ENCODE data around the gene ICA1.

ICA1 gene

GRCh38 chr7:8168336-8168735 lies 93.6 kb downstream of the ICA1 start:
- H3K4me3 ChIP-seq: no peak overlapping the region
- DNase-seq (ENCODE audit: low read depth, low spot score): no peak
- H3K9me3 ChIP-seq (ENCODE audit: low read depth, low read length): no peaks in the 10 kb centered on the region
- TF ChIP-seq FOXP2 (optimal IDR thresholded peaks at IDR 0.05; ENCODE audit: control extremely low read depth, extremely low read length, insufficient read depth): no peak
- no peak for TF ChIP-seq EZH2 (IDR thresholded peaks at IDR 0.05)
- TF ChIP-seq POLR2AphosphoS5 (IDR thresholded peaks at IDR 0.05; ENCODE audit: borderline replicate concordance, low read depth, low read length): no peak
- H3K36me3 ChIP-seq (ENCODE audit: insufficient read depth, low read length): no peaks in the 10 kb centered on the region
- no peak overlapping the region for H3K27ac ChIP-seq
- no peak overlapping the region for H3K9ac ChIP-seq (ENCODE audit: insufficient read length)

GRCh38 chr7:8165150-8165549 lies 96.8 kb downstream of the ICA1 start:
- no peak for DNase-seq (ENCODE audit: low read depth, low spot score)
- H3K9ac ChIP-seq (ENCODE audit: insufficient read length): no peak overlapping the region
- H3K9me3 ChIP-seq (ENCODE audit: low read depth, low read length): no peaks in the 10 kb centered on the region
- H3K4me3 ChIP-seq: no peak overlapping the region
- no peak overlapping the region for H3K27ac ChIP-seq
- TF ChIP-seq POLR2AphosphoS5 (IDR thresholded peaks at IDR 0.05; ENCODE audit: borderline replicate concordance, low read depth, low read length) (no peak), EZH2 (IDR thresholded peaks at IDR 0.05) (no peak), FOXP2 (optimal IDR thresholded peaks at IDR 0.05; ENCODE audit: control extremely low read depth, extremely low read length, insufficient read depth) (no peak)
- no peaks in the 10 kb centered on the region for H3K36me3 ChIP-seq (ENCODE audit: insufficient read depth, low read length)

- no peak for DNase-seq (ENCODE audit: low read depth, low spot score)
- H3K4me3 ChIP-seq: no peak overlapping the region
- no peak overlapping the region for H3K9ac ChIP-seq (ENCODE audit: insufficient read length)
- no peaks in the 10 kb centered on the region for H3K36me3 ChIP-seq (ENCODE audit: insufficient read depth, low read length)
- no peak overlapping the region for H3K27ac ChIP-seq
- TF ChIP-seq EZH2 (IDR thresholded peaks at IDR 0.05) (no peak), POLR2AphosphoS5 (IDR thresholded peaks at IDR 0.05; ENCODE audit: borderline replicate concordance, low read depth, low read length) (no peak), FOXP2 (optimal IDR thresholded peaks at IDR 0.05; ENCODE audit: control extremely low read depth, extremely low read length, insufficient read depth) (no peak)
- H3K9me3 ChIP-seq (ENCODE audit: low read depth, low read length): no peaks in the 10 kb centered on the region
Measured at GRCh38 chr7:8162181-8162580, 99.8 kb downstream of the ICA1 start.

DNA sequence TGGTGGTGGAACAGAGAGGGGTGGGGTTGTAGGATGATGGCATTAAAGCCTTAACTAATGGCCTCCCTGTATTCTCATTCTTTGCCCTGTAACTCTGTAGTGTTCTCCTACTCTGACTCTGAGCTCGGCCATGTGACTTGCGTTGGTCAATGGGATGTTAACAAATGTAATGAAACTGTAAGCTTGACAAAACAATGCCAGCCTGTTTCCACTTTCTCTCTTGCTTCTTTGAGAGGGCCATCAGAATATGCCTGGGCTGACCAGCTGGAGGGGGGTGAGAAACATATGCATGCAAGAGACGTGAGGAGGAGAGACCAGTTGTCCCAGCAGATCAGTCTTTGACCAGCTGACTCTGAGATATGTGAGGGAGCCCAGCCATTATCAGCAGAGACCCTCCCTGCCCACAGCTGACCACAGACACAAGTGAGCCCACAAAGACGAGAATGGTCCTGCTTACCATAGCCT lies 100.6 kb downstream of the ICA1 start:
- TF ChIP-seq EZH2 (IDR thresholded peaks at IDR 0.05): no peak
- TF ChIP-seq POLR2AphosphoS5 (IDR thresholded peaks at IDR 0.05; ENCODE audit: borderline replicate concordance, low read depth, low read length): no peak
- no peaks in the 10 kb centered on the region for H3K36me3 ChIP-seq (ENCODE audit: insufficient read depth, low read length)
- H3K27ac ChIP-seq: no peak overlapping the region
- H3K9ac ChIP-seq (ENCODE audit: insufficient read length): no peak overlapping the region
- H3K4me3 ChIP-seq: no peak overlapping the region
- H3K9me3 ChIP-seq (ENCODE audit: low read depth, low read length): no peaks in the 10 kb centered on the region
- no peak for DNase-seq (ENCODE audit: low read depth, low spot score)

GRCh38 chr7:8160779-8161345 lies 101.1 kb downstream of the ICA1 start:
- no peaks in the 10 kb centered on the region for H3K36me3 ChIP-seq (ENCODE audit: insufficient read depth, low read length)
- no peak overlapping the region for H3K4me3 ChIP-seq
- no peak overlapping the region for H3K27ac ChIP-seq
- no peak for DNase-seq (ENCODE audit: low read depth, low spot score)
- no peak overlapping the region for H3K9ac ChIP-seq (ENCODE audit: insufficient read length)
- TF ChIP-seq POLR2AphosphoS5 (IDR thresholded peaks at IDR 0.05; ENCODE audit: borderline replicate concordance, low read depth, low read length): no peak
- TF ChIP-seq FOXP2 (optimal IDR thresholded peaks at IDR 0.05; ENCODE audit: control extremely low read depth, extremely low read length, insufficient read depth): no peak
- no peak for TF ChIP-seq EZH2 (IDR thresholded peaks at IDR 0.05)
- H3K9me3 ChIP-seq (ENCODE audit: low read depth, low read length): no peaks in the 10 kb centered on the region

DNA sequence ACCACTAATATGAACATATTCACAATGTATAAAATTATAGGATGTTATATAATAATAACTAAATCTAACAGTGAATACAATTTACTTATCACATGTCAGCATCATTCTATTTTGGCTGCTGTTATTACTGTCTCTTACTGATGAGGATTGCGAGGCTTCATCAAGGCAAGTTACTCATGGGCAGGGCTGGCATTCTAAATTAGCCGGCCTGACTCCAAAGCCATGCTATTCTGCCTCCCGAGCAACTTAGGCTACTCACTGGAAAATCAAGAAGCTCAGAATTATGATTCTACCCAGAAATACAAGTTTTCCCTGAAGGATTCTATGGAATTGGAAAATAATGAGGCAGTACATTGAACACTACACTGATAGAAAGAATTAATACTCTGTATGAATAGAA lies 101.7 kb downstream of the ICA1 start:
- no peak for TF ChIP-seq POLR2AphosphoS5 (IDR thresholded peaks at IDR 0.05; ENCODE audit: borderline replicate concordance, low read depth, low read length)
- TF ChIP-seq FOXP2 (optimal IDR thresholded peaks at IDR 0.05; ENCODE audit: control extremely low read depth, extremely low read length, insufficient read depth): no peak
- TF ChIP-seq EZH2 (IDR thresholded peaks at IDR 0.05): no peak

GRCh38 chr7:8159595-8159994 lies 102.4 kb downstream of the ICA1 start:
- Histone ChIP-seq H3K27ac (no peak overlapping the region), H3K9ac (ENCODE audit: insufficient read length) (no peak overlapping the region), H3K36me3 (ENCODE audit: insufficient read depth, low read length) (no peaks in the 10 kb centered on the region), H3K4me3 (no peak overlapping the region), H3K9me3 (ENCODE audit: low read depth, low read length) (no peaks in the 10 kb centered on the region)
- no peak for DNase-seq (ENCODE audit: low read depth, low spot score)
- TF ChIP-seq EZH2 (IDR thresholded peaks at IDR 0.05): no peak
- no peak for TF ChIP-seq FOXP2 (optimal IDR thresholded peaks at IDR 0.05; ENCODE audit: control extremely low read depth, extremely low read length, insufficient read depth)
- no peak for TF ChIP-seq POLR2AphosphoS5 (IDR thresholded peaks at IDR 0.05; ENCODE audit: borderline replicate concordance, low read depth, low read length)

More for the DNA sequence above, 101.7 kb downstream of the ICA1 start:
- DNase-seq (ENCODE audit: low read depth, low spot score): no peak
- Histone ChIP-seq H3K9me3 (ENCODE audit: low read depth, low read length) (no peaks in the 10 kb centered on the region), H3K36me3 (ENCODE audit: insufficient read depth, low read length) (no peaks in the 10 kb centered on the region), H3K27ac (no peak overlapping the region), H3K9ac (ENCODE audit: insufficient read length) (no peak overlapping the region), H3K4me3 (no peak overlapping the region)

GRCh38 chr7:8157296-8157695 lies 104.7 kb downstream of the ICA1 start:
- no peak overlapping the region for H3K9ac ChIP-seq (ENCODE audit: insufficient read length)
- no peak overlapping the region for H3K27ac ChIP-seq
- H3K36me3 ChIP-seq (ENCODE audit: insufficient read depth, low read length): no peaks in the 10 kb centered on the region
- no peak overlapping the region for H3K4me3 ChIP-seq
- no peak for DNase-seq (ENCODE audit: low read depth, low spot score)
- no peak for TF ChIP-seq POLR2AphosphoS5 (IDR thresholded peaks at IDR 0.05; ENCODE audit: borderline replicate concordance, low read depth, low read length)
- H3K9me3 ChIP-seq (ENCODE audit: low read depth, low read length): no peaks in the 10 kb centered on the region

DNA sequence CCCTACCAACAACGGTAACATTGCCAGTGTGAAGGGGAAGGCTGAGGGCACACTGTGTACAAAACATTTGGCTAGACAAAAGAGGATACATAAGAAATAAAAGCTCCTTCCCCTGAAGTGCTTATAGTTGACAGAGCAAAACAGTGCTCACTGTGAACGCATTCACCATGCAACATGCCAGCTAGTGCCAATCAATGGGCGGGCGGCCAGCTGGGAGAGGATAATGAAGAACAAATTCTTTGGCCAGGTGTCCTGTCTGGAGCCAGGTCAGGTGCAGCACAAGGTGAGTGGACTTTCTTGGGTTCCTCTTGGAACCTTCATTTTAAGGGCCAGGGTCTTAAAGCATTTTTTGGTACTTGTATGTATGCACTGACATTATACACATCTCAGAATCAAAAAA lies 106.1 kb downstream of the ICA1 start:
- Histone ChIP-seq H3K36me3 (ENCODE audit: insufficient read depth, low read length) (no peaks in the 10 kb centered on the region), H3K4me3 (no peak overlapping the region), H3K27ac (no peak overlapping the region), H3K9ac (ENCODE audit: insufficient read length) (no peak overlapping the region), H3K9me3 (ENCODE audit: low read depth, low read length) (no peaks in the 10 kb centered on the region)
- TF ChIP-seq POLR2AphosphoS5 (IDR thresholded peaks at IDR 0.05; ENCODE audit: borderline replicate concordance, low read depth, low read length) (no peak), EZH2 (IDR thresholded peaks at IDR 0.05) (no peak), FOXP2 (optimal IDR thresholded peaks at IDR 0.05; ENCODE audit: control extremely low read depth, extremely low read length, insufficient read depth) (no peak)
- no peak for DNase-seq (ENCODE audit: low read depth, low spot score)

All from SK-N-MC (cell line).